22Rv1 (cell line): ENCODE results near the gene LONP2.
"Not testable (repeated sequence)": the region's sequence is repeated elsewhere in the genome, so short reads cannot be mapped to it uniquely, and the experiment has no call there.

Experiments
- H3K27ac ChIP-seq: fragments of 450-650 bp; 2 replicates; pipeline ENCODE4 v1.5.1; 2017
- CTCF ChIP-seq: fragments of 450-650 bp; IDR thresholded peaks from 2 replicates; pipeline ENCODE4 v1.5.1; 2017; ENCODE audit warnings: mild to moderate bottlenecking
- ZFX ChIP-seq: fragments of 450-650 bp; IDR thresholded peaks from 2 replicates; pipeline ENCODE4 v1.6.1; 2017; ENCODE audit warnings: antibody characterized with exemption, borderline replicate concordance

Gene LONP2

GRCh38 chr16:48350736-48351135, 106.6 kb downstream of the LONP2 start:
- TF ChIP-seq ZFX (no peak), CTCF (no peak)
- no peak overlapping the region; the same call in 1 of the 2 replicates for H3K27ac ChIP-seq

GRCh38 chr16:48352648-48353390, 108.7 kb downstream of the LONP2 start:
- H3K27ac ChIP-seq, result 0 out of 2 replicates have a peak overlapping the region, but pooled peaks have one; percentile 31
- TF ChIP-seq CTCF, result no peak
- no peak for TF ChIP-seq ZFX

GRCh38 chr16:48353565-48354163, 109.6 kb downstream of the LONP2 start:
- TF ChIP-seq CTCF (peak; percentile 88), ZFX (no peak)
- no peak overlapping the region for H3K27ac ChIP-seq

GRCh38 chr16:48354385-48354784, 110.3 kb downstream of the LONP2 start:
- H3K27ac ChIP-seq, result not testable (repeated sequence)

GRCh38 chr16:48354877-48355855, 111.1 kb downstream of the LONP2 start:
- no peak overlapping the region for H3K27ac ChIP-seq
- TF ChIP-seq ZFX (no peak), CTCF (no peak)

GRCh38 chr16:48356633-48357376, 112.7 kb downstream of the LONP2 start:
- no peak overlapping the region for H3K27ac ChIP-seq
- no peak for TF ChIP-seq ZFX
- no peak for TF ChIP-seq CTCF

- TF ChIP-seq ZFX, result no peak
- no peak for TF ChIP-seq CTCF
- peak overlapping the region; percentile 17; the same call in 1 of the 2 replicates for H3K27ac ChIP-seq
Observed at GRCh38 chr16:48358419-48358818, 114.3 kb downstream of the LONP2 start.
